LNCaP clone FGC (cell line): Measurements from ENCODE around the gene LNP1.

ENCODE experiments used
- DNase-seq: peaks from one replicate; pipeline ENCODE4 v3.0.0-alpha.2; 2011; ENCODE audit warnings: low read depth
- H3K4me3 ChIP-seq: 2 replicates; pipeline ENCODE4 v1.5.1; 2011; ENCODE audit warnings: mild to moderate bottlenecking, low read depth, low read length, control low read depth
- TF ChIP-seq, protein P1 (sequence below): IDR thresholded peaks from 2 replicates; pipeline ENCODE4 v1.5.1; 2012; ENCODE audit warnings: mild to moderate bottlenecking; ENCODE audit not compliant: control insufficient read depth, insufficient read depth; ENCODE audit errors: extremely low read depth

LNP1 gene

DNA sequence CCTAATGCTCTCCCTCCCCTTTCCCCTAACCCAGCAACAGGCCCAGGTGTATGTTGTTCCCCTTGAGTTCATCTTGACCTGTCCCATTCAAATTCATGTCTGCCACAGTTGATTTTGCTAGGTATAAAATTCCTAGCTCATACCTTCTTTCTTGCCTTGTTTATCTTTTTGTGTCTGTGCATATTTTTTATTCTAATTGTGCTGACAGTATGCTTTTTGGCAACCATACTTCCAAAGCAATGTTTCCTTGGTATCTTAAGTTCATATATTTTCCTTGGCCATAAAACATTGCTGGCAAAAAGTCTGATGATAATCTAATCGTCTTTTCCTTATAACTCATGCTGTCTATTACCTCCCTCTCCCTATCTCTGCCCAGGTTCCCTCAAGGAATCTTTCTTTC is 15.5 kb downstream of the LNP1 start:
- TF ChIP-seq, protein P1, sequence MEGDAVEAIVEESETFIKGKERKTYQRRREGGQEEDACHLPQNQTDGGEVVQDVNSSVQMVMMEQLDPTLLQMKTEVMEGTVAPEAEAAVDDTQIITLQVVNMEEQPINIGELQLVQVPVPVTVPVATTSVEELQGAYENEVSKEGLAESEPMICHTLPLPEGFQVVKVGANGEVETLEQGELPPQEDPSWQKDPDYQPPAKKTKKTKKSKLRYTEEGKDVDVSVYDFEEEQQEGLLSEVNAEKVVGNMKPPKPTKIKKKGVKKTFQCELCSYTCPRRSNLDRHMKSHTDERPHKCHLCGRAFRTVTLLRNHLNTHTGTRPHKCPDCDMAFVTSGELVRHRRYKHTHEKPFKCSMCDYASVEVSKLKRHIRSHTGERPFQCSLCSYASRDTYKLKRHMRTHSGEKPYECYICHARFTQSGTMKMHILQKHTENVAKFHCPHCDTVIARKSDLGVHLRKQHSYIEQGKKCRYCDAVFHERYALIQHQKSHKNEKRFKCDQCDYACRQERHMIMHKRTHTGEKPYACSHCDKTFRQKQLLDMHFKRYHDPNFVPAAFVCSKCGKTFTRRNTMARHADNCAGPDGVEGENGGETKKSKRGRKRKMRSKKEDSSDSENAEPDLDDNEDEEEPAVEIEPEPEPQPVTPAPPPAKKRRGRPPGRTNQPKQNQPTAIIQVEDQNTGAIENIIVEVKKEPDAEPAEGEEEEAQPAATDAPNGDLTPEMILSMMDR: no peak
- no peak overlapping the region for H3K4me3 ChIP-seq
- DNase-seq: no peak

DNA sequence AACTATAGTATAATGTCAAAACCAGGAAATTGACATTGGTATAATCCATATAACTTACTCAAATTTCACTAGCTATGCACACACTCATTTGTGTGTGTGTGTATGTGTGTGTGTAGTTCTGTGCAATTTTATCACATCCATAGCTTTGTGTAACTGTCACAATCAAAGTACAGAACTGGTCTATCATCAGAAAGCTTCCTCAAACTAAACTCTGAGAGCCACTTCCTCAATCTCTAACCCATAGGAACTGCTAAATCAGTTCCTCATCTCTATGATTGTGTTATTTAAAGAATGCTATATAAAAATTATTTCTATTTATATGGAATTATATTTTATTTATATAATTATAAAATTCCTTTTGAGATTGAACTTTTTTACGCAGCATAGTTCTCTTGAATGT is 18.1 kb downstream of the LNP1 start:
- TF ChIP-seq, protein P1: no peak
- H3K4me3 ChIP-seq: no peak overlapping the region
- no peak for DNase-seq

DNA sequence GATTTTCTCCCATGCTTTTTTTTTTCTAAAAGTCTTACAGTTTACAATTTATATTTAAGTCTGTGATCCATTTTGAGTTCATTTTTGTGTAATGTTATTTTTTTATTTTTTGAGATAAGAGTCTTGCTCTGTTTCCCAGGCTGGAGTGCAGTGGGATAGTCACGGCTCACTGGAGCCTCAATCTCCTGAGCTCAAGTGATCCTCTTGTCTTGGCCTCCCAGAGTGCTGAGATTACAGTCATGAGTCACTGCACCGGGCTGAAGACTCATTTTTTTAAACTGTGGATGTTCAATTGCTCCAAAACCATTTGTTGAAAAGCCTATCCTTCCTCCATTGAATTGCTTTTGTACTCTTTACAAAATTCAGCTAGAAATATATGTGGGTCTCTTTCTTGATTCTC is 19.5 kb downstream of the LNP1 start:
- no peak for DNase-seq
- TF ChIP-seq, protein P1: no peak
- no peak overlapping the region for H3K4me3 ChIP-seq

DNA sequence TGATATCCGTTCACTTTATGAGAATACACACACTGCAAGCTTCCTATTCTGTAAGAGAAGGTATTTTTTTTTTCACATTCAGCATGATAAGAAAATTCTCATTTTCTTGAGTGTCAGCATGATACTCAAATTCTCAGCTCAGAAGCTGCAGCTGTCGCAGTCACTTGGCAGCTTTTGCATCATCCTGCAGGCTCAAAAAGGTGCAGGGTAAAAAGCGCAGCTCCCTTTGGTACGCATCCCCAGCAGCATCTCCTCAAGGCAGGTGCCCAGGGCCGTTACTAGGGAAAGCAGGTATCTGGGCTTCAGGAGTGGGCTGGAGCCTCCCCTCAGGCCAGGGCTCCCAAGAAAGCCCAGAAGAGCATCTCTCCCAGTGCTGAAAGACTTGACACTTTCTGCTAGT is 22.3 kb downstream of the LNP1 start:
- TF ChIP-seq, protein P1: no peak
- H3K4me3 ChIP-seq: no peak overlapping the region
- no peak for DNase-seq

DNA sequence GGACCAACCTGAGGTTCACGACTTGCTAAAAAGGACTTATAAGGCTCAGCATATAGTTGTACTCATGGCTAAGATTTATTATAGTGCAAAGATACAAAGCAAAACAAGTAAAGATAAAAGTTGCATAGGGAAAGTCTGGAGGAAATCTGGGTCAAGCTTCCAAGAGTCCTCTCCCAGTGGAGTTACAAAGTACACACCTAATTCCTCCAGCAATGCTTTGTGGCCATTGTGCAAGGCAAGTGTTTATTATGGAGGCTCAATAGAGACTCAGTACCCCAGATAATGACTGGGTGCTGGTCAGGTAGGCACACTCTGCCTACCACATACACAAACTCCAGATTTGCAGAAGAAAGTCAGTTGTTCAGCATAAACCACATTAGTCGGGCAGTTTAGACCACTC is 22.9 kb downstream of the LNP1 start:
- TF ChIP-seq, protein P1: no peak
- H3K4me3 ChIP-seq: no peak overlapping the region
- DNase-seq: no peak

DNA sequence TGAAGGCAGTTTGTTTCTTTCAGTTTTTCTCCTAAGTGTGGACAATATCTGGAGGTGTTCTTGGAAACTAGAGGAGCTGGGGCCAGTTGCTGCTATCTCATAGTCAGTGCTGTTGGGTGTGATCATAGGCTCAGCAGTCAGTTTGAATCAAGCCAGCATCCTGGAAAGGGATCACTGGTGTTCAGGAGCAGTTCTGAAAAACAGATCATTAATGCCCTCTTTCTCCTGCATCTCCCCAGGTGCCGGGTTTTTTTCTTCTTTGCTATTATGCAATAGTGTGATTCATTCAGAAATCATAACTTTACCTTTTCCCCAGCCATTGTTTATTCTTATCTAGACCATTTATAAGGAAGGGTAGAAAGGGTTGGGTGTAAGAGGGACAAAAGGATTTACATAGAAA is 24.0 kb downstream of the LNP1 start:
- H3K4me3 ChIP-seq: no peak overlapping the region
- DNase-seq: no peak
- TF ChIP-seq, protein P1: no peak

DNA sequence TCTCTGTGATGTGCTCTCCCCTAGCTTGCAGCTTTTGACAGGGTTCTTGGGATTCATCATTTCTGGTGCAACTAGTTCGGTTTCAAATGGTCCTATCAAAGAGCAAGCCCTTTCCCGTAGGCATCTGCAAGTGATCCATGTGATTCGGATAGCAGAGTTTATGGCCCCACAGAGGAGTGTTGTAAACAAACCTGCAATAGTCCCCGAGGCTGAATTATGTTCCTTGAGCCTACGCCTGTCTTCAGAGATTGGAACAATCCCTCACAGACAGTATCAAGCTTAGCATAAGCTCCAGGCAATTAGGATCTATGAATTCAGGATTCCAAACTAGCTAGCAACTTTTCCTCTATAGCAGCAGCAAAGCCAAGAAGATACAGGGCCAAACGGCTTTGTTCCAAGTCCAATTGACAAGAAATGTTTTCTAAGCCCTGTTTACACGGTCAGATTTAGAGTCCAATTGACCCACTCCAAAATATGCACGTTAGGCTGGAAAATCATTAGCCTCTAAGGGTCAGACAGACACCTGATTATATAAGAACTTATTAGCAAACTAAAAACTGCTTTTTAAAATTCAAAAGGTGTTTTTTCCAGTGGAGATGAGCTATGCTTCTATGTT is 24.8 kb downstream of the LNP1 start:
- no peak for DNase-seq
- TF ChIP-seq, protein P1: no peak
- H3K4me3 ChIP-seq: no peak overlapping the region
